Left cardiac atrium (tissue), 4 donors: ENCODE measurements around the gene IL21R. TPM values are rescaled to one million over a fixed set of nuclear protein-coding genes. Genes with fewer than 3 reads are reported as not detected.
A peak's percentile ranks its signal among the peaks of the same experiment; 100 is the strongest.

ENCODE experiments used
- ATAC-seq, 2 donors: fragments of 200-7000 bp; cut with Tn5 transposase; one replicate each; pipeline ENCODE4 v1.9.1; 2020; ENCODE audit warnings: mild to moderate bottlenecking in 2 of 2, moderate library complexity in 2 of 2
- DNase-seq: peaks from one replicate; pipeline ENCODE4 v3.0.0-alpha.2; 2020
- intact Hi-C, 2 donors: fragments of 100-400 bp; cut with DNase I; formaldehyde crosslinking; loops; one replicate each; pipeline versions ENCODE4 v1.14.1 to v1.15.1; 2022 to 2023
- long read RNA-seq: library from polyadenylated mRNA; unstranded; transcript quantifications from one replicate; pipeline ENCODE4 v2.0.0, GENCODE V29; 2021
- total RNA-seq, 2 donors: library from RNA; stranded (reverse); fragmentation: NEBNext Ultra II Directional; extraction: Animal tissue kit (Norgen Biotek cat#: 25700); gene quantifications; one replicate each; pipeline ENCODE4 v1.2.1, GENCODE V29; 2021
- donor health status: DM: no; HTN: yes; CAD: no.
- donor health status: DM: no; HTN: yes; CAD: no; lungs with severe emphysema.
- donor health status: DM: yes; HTN: yes; CAD: no.
- donor health status: Dilated cardiomyopathy.

Gene IL21R
- total RNA-seq, result under 1 TPM; 0.18 to 0.63 TPM
- long read RNA-seq, result 0 reads

GRCh38 chr16:27401768-27402568 is at the start of gene IL21R:
TSS of gene IL21R (plus strand) at chr16:27402174. CDS start at chr16:27430072, 27,898 bp downstream.
- DNase-seq, result peak; percentile 78
- ATAC-seq, result peak; percentile 86 to 87
- intact Hi-C loops, result no loop called here

GRCh38 chr16:27353853-27354252 is 48.1 kb upstream of the IL21R start:
- no peak for DNase-seq
- intact Hi-C loops, result no loop called here
- ATAC-seq, result no peak

GRCh38 chr16:27355610-27356009 is 46.4 kb upstream of the IL21R start:
- DNase-seq (peak; percentile 68), ATAC-seq (peak; percentile 41 to 53)
- intact Hi-C loops, result no loop called here

GRCh38 chr16:27356794-27357193 is 45.2 kb upstream of the IL21R start:
- ATAC-seq (no peak), DNase-seq (no peak)
- intact Hi-C loops, result no loop called here

- intact Hi-C loops, result no loop called here
- DNase-seq, result no peak
- no peak for ATAC-seq
Measured at GRCh38 chr16:27359051-27359450, 42.9 kb upstream of the IL21R start.

- no peak for ATAC-seq
- no peak for DNase-seq
- intact Hi-C loops, result loop anchor here in 1 of 2 donors (10.0 kb wide), 1 partner anchor 175 kb away; no protein-coding TSS in a partner anchor
Measured at GRCh38 chr16:27359615-27360014, 42.4 kb upstream of the IL21R start.

GRCh38 chr16:27361987-27362386 is 40.0 kb upstream of the IL21R start:
- no peak for ATAC-seq
- DNase-seq, result no peak
- intact Hi-C loops, result loop anchor here in 1 of 2 donors (10.0 kb wide), 1 partner anchor 177 kb away; no protein-coding TSS in a partner anchor

GRCh38 chr16:27362570-27363245 is 39.3 kb upstream of the IL21R start:
- intact Hi-C loops, result loop anchor here in 1 of 2 donors (10.0 kb wide), 1 partner anchor 178 kb away; no protein-coding TSS in a partner anchor
- no peak for DNase-seq
- ATAC-seq, result no peak

GRCh38 chr16:27363246-27363632 is 38.7 kb upstream of the IL21R start:
- intact Hi-C loops, result loop anchor here in 1 of 2 donors (10.0 kb wide), 1 partner anchor 178 kb away; no protein-coding TSS in a partner anchor
- ATAC-seq, result no peak
- DNase-seq, result no peak

- ATAC-seq, result no peak
- intact Hi-C loops, result loop anchor here in 1 of 2 donors (10.0 kb wide), 1 partner anchor 179 kb away; no protein-coding TSS in a partner anchor
- no peak for DNase-seq
Measured at GRCh38 chr16:27363797-27364196, 38.2 kb upstream of the IL21R start.

- intact Hi-C loops, result loop anchor here (5.0 to 10.0 kb wide), 2 partner anchors 132 to 180 kb away; no protein-coding TSS in a partner anchor
- no peak for DNase-seq
- peak in 1 of 2 donors; percentile 44 for ATAC-seq
Measured at GRCh38 chr16:27364493-27365141, 37.4 kb upstream of the IL21R start.

- intact Hi-C loops, result loop anchor here (5.0 to 10.0 kb wide), 2 partner anchors 133 to 181 kb away; no protein-coding TSS in a partner anchor
- ATAC-seq, result no peak
- no peak for DNase-seq
Measured at GRCh38 chr16:27365142-27366089, 36.6 kb upstream of the IL21R start.

- DNase-seq, result peak; percentile 43
- intact Hi-C loops, result loop anchor here (5.0 to 10.0 kb wide), 2 partner anchors 135 to 182 kb away; no protein-coding TSS in a partner anchor
- ATAC-seq, result peak in 1 of 2 donors; percentile 29
Measured at GRCh38 chr16:27366687-27367460, 35.1 kb upstream of the IL21R start.

GRCh38 chr16:27367461-27368357 is 34.3 kb upstream of the IL21R start:
- intact Hi-C loops, result loop anchor here (1.0 to 10.0 kb wide), 3 partner anchors 135 to 188 kb away; no protein-coding TSS in a partner anchor
- ATAC-seq (peak; percentile 84 to 85), DNase-seq (peak; percentile 90)

- intact Hi-C loops, result loop anchor here (1.0 to 10.0 kb wide), 3 partner anchors 136 to 189 kb away; no protein-coding TSS in a partner anchor
- no peak for DNase-seq
- no peak for ATAC-seq
Measured at GRCh38 chr16:27368358-27368722, 33.6 kb upstream of the IL21R start.

GRCh38 chr16:27369806-27370205 is 32.2 kb upstream of the IL21R start:
- no peak for DNase-seq
- no peak for ATAC-seq
- intact Hi-C loops, result loop anchor here (5.0 to 10.0 kb wide), 2 partner anchors 138 to 185 kb away; no protein-coding TSS in a partner anchor
